ENCODE measurements around the gene TRAPPC8. TPM values are rescaled to one million over a fixed set of nuclear protein-coding genes. Genes with fewer than 3 reads are reported as not detected.

The TRAPPC8 gene
- total RNA-seq, 1 experiment from 2014 or later, result 30.4 TPM

GRCh38 chr18:31983976-31984375, 41.0 kb upstream of the TRAPPC8 start:
- no peaks in the 10 kb centered on the region for H3K9me2 ChIP-seq (ENCODE audit: insufficient read depth)
- ChIA-PET POLR2A (no interaction called here), CTCF (no interaction called here), RAD21 (ENCODE audit: low non-redundant PET in 1 of 2, low total read pairs in 2 of 2, uncharacterized antibody in 2 of 2, unreplicated experiment in 2 of 2) (no interaction called here)
- H3K4me3 ChIP-seq (replicated peaks in 1 of 2; ENCODE audit: low read depth in 1 of 2, low read length in 2 of 2), result no peak overlapping the region
- peaks cover 0 to 3% of the 10 kb centered on the region in 2 experiments; a peak in 1 of 4 replicates for H3K9me3 ChIP-seq (ENCODE audit: control insufficient read depth in 1 of 2, insufficient read depth in 1 of 2, low read depth in 1 of 2, low read length in 2 of 2)
- no peak overlapping the region for H2AFZ ChIP-seq (ENCODE audit: low read depth, low read length, poor library complexity, severe bottlenecking)
- H3K4me1 ChIP-seq (ENCODE audit: control insufficient read depth in 1 of 2, insufficient read depth in 2 of 2, low read length in 2 of 2), result no peaks in the 10 kb centered on the region
- intact Hi-C loops (cut with micrococcal nuclease), result no loop called here
- BruUV-seq (replicated peaks), result no TSS peak
- TF ChIP-seq CBX3 (IDR thresholded peaks at IDR 0.05; ENCODE audit: low read depth), result no peak
- TF ChIP-seq SRF (IDR thresholded peaks at IDR 0.05; ENCODE audit: low read depth), result no peak
- no peak for TF ChIP-seq CTCF (IDR thresholded peaks at IDR 0.05 in 2 of 3, conservative IDR thresholded peaks at IDR 0.05 in 1 of 3; ENCODE audit: borderline replicate concordance in 1 of 3, insufficient read depth in 1 of 3, low read depth in 2 of 3, low read length in 2 of 3)
- no peak for TF ChIP-seq SP1 (IDR thresholded peaks at IDR 0.05; ENCODE audit: low read depth)
- TF ChIP-seq JUND (IDR thresholded peaks at IDR 0.05), result no peak
- no peak for TF ChIP-seq POLR2AphosphoS5 (IDR thresholded peaks at IDR 0.05; ENCODE audit: low read depth, low read length)
- no peak for TF ChIP-seq ZBTB33 (IDR thresholded peaks at IDR 0.05; ENCODE audit: extremely low read depth, insufficient replicate concordance, low read length)
- no peak for TF ChIP-seq EZH2 (IDR thresholded peaks at IDR 0.05)
- TF ChIP-seq EZH2phosphoT487 (IDR thresholded peaks at IDR 0.05; ENCODE audit: borderline replicate concordance), result no peak
- TF ChIP-seq TCF7L2 (IDR thresholded peaks at IDR 0.05; ENCODE audit: borderline replicate concordance, extremely low read depth, insufficient read depth, insufficient read length), result no peak
- TF ChIP-seq ELF1 (IDR thresholded peaks at IDR 0.05; ENCODE audit: borderline replicate concordance, low read depth), result no peak
- no peak for TF ChIP-seq FOSL1 (IDR thresholded peaks at IDR 0.05; ENCODE audit: low read depth)
- TF ChIP-seq MAX (IDR thresholded peaks at IDR 0.05), result no peak
- no peaks in the 10 kb centered on the region for H3K79me2 ChIP-seq (ENCODE audit: insufficient read depth, low read length)
- H3K4me2 ChIP-seq (ENCODE audit: low read length), result no peak overlapping the region
- no peak overlapping the region for H3K9ac ChIP-seq (ENCODE audit: low read length)
- no peaks in the 10 kb centered on the region for H3K27me3 ChIP-seq (ENCODE audit: insufficient read depth, low read length)
- no peak for DNase-seq (ENCODE audit: low read depth, low spot score)
- H4K20me1 ChIP-seq (ENCODE audit: insufficient read depth), result no peaks in the 10 kb centered on the region
- H3K27ac ChIP-seq (ENCODE audit: low read depth, low read length), result no peak overlapping the region
- no peak for ATAC-seq
- H3K36me3 ChIP-seq (ENCODE audit: control insufficient read depth in 1 of 2, insufficient read depth in 2 of 2, low read length in 2 of 2), result no peaks in the 10 kb centered on the region
